Measurements from ENCODE around the gene PCDHAC2. TPM values are rescaled to one million over a fixed set of nuclear protein-coding genes. Genes with fewer than 3 reads are reported as not detected.

Gene PCDHAC2
- total RNA-seq, 3 donors from 2014 or later, result 0.31 to 1.3 (median 0.61) TPM

DNA sequence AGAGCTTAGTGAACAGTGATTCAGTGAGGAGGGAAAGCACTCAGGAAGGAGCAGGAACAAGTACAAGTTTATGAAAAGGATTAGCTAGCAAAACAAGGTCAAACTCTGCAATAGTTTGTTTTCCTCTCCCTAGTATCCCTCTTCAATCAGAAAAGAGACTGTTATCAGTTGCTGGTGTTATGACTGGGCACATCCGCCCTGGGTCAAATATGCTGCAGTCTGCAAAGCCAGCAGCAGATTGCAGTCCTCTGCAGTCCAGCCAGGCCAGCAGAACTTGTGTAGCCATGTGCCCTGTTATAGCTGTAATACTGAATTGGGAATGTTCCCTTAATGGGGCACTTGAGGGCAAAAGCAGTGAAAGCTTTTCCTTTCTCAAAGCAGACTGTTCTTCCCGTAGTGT, 12.0 kb downstream of the PCDHAC2 start:
- DNase-seq (no peak), ATAC-seq (no peak)
- H3K4me3 ChIP-seq, result no peak overlapping the region
- no peaks in the 10 kb centered on the region for H3K36me3 ChIP-seq (ENCODE audit: low read depth)
- TF ChIP-seq, protein P1, sequence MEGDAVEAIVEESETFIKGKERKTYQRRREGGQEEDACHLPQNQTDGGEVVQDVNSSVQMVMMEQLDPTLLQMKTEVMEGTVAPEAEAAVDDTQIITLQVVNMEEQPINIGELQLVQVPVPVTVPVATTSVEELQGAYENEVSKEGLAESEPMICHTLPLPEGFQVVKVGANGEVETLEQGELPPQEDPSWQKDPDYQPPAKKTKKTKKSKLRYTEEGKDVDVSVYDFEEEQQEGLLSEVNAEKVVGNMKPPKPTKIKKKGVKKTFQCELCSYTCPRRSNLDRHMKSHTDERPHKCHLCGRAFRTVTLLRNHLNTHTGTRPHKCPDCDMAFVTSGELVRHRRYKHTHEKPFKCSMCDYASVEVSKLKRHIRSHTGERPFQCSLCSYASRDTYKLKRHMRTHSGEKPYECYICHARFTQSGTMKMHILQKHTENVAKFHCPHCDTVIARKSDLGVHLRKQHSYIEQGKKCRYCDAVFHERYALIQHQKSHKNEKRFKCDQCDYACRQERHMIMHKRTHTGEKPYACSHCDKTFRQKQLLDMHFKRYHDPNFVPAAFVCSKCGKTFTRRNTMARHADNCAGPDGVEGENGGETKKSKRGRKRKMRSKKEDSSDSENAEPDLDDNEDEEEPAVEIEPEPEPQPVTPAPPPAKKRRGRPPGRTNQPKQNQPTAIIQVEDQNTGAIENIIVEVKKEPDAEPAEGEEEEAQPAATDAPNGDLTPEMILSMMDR (IDR thresholded peaks at IDR 0.05), result no peak
- intact Hi-C loops (cut with DNase I, micrococcal nuclease), result no loop called here
- H3K9me3 ChIP-seq, result no peaks in the 10 kb centered on the region
- no peaks in the 10 kb centered on the region for H3K4me1 ChIP-seq (ENCODE audit: low read depth)

DNA sequence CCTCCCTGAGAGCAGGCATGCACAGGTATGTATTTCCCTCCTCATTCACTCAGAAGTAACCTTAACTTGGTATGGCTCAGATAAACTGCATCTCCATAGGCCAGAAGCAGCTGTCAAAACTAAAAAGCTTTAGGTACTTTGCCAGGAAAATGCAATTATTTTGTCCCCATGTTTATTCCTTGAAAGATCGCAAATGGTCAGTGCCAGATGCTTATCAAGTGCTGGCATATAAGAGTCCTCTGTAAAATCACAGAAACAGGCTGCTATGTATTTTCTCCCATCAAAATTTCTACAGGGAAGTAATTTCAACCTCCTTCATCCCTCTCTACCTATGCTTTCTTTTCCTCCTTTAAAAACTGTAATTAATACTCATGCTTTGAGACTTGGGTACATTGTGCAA, 12.7 kb downstream of the PCDHAC2 start:
- H3K4me3 ChIP-seq, result no peak overlapping the region
- H3K9me3 ChIP-seq, result no peaks in the 10 kb centered on the region
- TF ChIP-seq, protein P1 (IDR thresholded peaks at IDR 0.05), result no peak
- H3K36me3 ChIP-seq (ENCODE audit: low read depth), result no peaks in the 10 kb centered on the region
- intact Hi-C loops (cut with DNase I, micrococcal nuclease), result no loop called here
- H3K4me1 ChIP-seq (ENCODE audit: low read depth), result no peaks in the 10 kb centered on the region
- ATAC-seq (no peak), DNase-seq (no peak)

DNA sequence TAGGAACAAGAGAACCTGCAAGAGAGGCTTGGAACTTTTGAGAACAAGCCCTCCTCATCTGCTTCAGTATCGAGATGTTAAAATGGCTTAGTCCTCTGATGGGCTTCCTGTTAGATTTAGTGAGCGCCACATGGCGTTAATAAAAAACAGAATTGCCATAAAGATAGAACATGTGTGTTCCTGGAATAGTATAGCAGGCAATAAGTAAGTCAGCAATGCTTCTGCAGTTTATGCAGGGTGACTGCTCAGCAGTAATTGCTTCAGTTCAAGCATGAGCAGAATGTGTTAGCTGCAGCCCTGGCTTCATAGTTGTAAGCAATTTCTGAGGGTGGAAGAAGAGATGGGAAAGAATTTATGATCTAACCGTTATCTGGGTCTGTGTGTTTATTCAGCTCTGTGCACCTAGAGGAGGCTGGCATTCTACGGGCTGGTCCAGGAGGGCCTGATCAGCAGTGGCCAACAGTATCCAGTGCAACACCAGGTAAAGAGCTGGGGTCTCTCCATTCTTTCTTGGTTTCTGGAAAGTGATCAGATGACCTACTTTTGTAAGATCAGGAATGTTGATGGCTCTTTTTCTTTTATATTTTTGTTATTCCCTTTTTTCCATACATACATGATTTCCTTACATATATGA, 15.9 kb downstream of the PCDHAC2 start:
- TF ChIP-seq, protein P1 (IDR thresholded peaks at IDR 0.05), result no peak
- intact Hi-C loops (cut with DNase I, micrococcal nuclease), result no loop called here
- ATAC-seq, result no peak
- DNase-seq, result no peak
- Histone ChIP-seq H3K9me3 (no peaks in the 10 kb centered on the region), H3K4me1 (ENCODE audit: low read depth) (no peaks in the 10 kb centered on the region), H3K36me3 (ENCODE audit: low read depth) (no peaks in the 10 kb centered on the region), H3K4me3 (no peak overlapping the region)

DNA sequence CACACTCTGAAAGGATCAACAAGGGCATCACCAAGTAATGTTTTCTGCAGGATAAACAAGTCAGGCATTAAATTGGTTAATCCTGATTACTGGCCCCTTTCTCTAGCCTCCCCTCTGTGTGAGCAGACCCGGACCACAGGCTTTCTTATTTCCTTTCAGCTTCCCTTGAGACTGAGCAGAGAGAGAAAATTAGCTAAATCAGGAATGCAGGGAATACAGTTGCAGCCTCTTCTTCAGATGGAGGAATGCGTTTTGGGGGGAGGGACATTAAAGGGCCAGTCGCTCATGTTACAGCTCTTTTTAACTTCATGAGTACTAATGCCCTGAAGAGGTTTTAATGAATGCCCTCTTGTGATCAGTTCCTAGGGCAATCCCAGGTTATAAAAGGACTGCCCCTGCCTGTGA, 19.8 kb downstream of the PCDHAC2 start:
- H3K9me3 ChIP-seq, result no peaks in the 10 kb centered on the region
- no peaks in the 10 kb centered on the region for H3K36me3 ChIP-seq (ENCODE audit: low read depth)
- DNase-seq (no peak), ATAC-seq (no peak)
- H3K4me1 ChIP-seq (ENCODE audit: low read depth), result no peaks in the 10 kb centered on the region
- intact Hi-C loops (cut with DNase I, micrococcal nuclease), result no loop called here
- H3K4me3 ChIP-seq, result no peak overlapping the region
- TF ChIP-seq, protein P1 (IDR thresholded peaks at IDR 0.05), result no peak

DNA sequence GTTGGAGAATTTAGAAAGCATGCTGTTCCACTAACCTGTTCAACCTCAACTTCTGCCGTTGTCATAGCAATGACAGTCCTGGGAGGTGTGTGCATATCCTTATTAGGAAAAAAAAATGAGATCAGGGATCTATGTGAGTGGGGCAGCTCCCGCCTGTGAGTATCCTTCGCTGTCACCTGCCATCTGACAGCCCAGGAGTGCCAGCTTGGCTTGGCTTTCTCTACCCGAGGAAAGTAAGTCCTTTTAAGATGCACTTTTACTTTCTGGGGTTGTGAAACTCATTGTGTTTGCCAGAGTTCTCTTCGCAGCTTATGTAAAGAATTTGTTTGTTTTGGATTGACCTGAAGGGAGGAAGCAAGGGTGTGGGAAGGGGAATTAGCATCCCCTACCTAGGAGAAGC, 21.8 kb downstream of the PCDHAC2 start:
- Histone ChIP-seq H3K4me3 (no peak overlapping the region), H3K9me3 (no peaks in the 10 kb centered on the region), H3K36me3 (ENCODE audit: low read depth) (no peaks in the 10 kb centered on the region), H3K4me1 (ENCODE audit: low read depth) (no peaks in the 10 kb centered on the region)
- intact Hi-C loops (cut with DNase I, micrococcal nuclease), result no loop called here
- TF ChIP-seq, protein P1 (IDR thresholded peaks at IDR 0.05), result no peak
- no peak for DNase-seq
- no peak for ATAC-seq

DNA sequence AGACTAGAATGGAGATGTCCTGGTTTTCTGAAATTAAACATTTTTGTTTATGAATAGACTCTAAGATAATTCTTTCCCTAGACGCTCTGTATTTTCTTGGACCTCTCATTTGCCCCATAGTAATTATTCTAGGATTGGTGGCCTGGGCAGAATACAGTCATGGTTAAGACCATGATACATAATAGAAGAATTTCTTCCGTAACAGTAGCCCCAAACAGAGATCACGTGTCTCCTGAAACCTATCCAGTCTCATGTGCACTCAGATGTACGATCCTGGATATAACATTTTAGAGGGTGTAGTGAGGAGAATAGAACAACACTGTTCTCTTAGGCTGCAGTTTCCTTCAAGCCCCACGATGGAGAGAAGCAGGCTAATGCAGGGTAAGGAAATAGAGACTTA, 22.3 kb downstream of the PCDHAC2 start:
- no peaks in the 10 kb centered on the region for H3K9me3 ChIP-seq
- H3K4me3 ChIP-seq, result no peak overlapping the region
- H3K36me3 ChIP-seq (ENCODE audit: low read depth), result no peaks in the 10 kb centered on the region
- intact Hi-C loops (cut with DNase I, micrococcal nuclease), result no loop called here
- TF ChIP-seq, protein P1 (IDR thresholded peaks at IDR 0.05), result no peak
- ATAC-seq (no peak), DNase-seq (no peak)
- no peaks in the 10 kb centered on the region for H3K4me1 ChIP-seq (ENCODE audit: low read depth)
